ENCODE measurements around the gene CARF.
"Not testable (repeated sequence)": the region's sequence is repeated elsewhere in the genome, so short reads cannot be mapped to it uniquely, and the experiment has no call there.

Gene CARF

DNA sequence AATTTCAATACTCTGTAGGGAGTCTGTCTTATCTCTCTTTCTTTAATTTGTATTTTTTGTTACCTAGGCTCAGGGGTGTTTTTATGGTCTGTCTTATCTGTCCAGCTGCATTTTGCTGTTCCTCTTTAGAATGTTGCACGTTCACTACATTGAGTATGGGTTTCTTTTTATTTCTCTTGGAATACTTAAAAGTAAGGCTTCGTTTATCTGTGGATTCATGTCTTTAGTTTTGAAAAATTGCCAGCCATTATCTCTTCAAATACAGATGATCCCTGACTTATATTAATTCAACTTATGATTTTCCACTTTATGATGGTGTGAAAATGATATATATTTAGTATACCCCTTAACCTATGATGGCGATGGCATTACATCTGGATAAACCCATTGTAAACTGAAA is 26.9 kb downstream of the CARF start:
- no peaks in the 10 kb centered on the region for H3K27me3 ChIP-seq (ENCODE audit: control insufficient read depth in 2 of 2, insufficient read depth in 2 of 2, low read length in 2 of 2)
- no peaks in the 10 kb centered on the region for H3K36me3 ChIP-seq (ENCODE audit: control insufficient read depth in 2 of 2, insufficient read depth in 2 of 2, low read length in 2 of 2)
- H3K4me1 ChIP-seq (ENCODE audit: control insufficient read depth in 2 of 2, insufficient read depth in 2 of 2, low read length in 2 of 2) = no peaks in the 10 kb centered on the region
- no peaks in the 10 kb centered on the region for H3K9me3 ChIP-seq (ENCODE audit: control insufficient read depth in 2 of 2, low read length in 2 of 2)
- no peak overlapping the region for H3K4me3 ChIP-seq (ENCODE audit: low read length in 2 of 2)
- H3K27ac ChIP-seq (ENCODE audit: low read depth in 2 of 2, low read length in 2 of 2) = no peak overlapping the region
- no peak overlapping the region for H3K9ac ChIP-seq (ENCODE audit: low read depth in 1 of 2, low read length in 2 of 2)

DNA sequence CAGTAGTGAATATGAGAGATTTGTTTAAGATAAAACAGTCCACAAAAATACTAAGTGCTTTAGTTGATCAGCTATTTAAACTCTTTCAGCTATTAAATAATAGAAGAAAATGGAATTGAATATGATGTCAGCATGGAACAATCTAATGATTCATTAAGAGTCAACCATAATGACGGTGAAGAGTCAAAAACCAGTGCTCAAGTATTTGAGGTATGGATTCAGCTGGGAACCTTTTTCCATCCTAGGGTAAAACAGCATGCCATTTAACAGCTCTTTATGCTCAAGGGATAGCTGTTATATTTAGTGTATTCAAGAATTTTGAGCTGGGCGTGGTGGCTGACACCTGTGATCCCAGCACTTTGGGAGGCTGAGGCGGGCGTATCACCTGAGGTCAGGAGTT is 29.7 kb downstream of the CARF start:
- peaks cover 0 to 6% of the 10 kb centered on the region in 2 donors for H3K36me3 ChIP-seq (ENCODE audit: control insufficient read depth in 2 of 2, insufficient read depth in 2 of 2, low read length in 2 of 2)

GRCh38 chr2:202944408-202944807 is 32.3 kb downstream of the CARF start:
- Histone ChIP-seq H3K27me3 (ENCODE audit: control insufficient read depth in 2 of 2, insufficient read depth in 2 of 2, low read length in 2 of 2) (no peaks in the 10 kb centered on the region), H3K4me1 (ENCODE audit: control insufficient read depth in 2 of 2, insufficient read depth in 2 of 2, low read length in 2 of 2) (no peaks in the 10 kb centered on the region), H3K9me3 (ENCODE audit: control insufficient read depth in 2 of 2, low read length in 2 of 2) (peaks cover 0 to 7% of the 10 kb centered on the region in 2 donors), H3K9ac (ENCODE audit: low read depth in 1 of 2, low read length in 2 of 2) (no peak overlapping the region), H3K36me3 (ENCODE audit: control insufficient read depth in 2 of 2, insufficient read depth in 2 of 2, low read length in 2 of 2) (peaks cover 0 to 6% of the 10 kb centered on the region in 2 donors), H3K27ac (ENCODE audit: low read depth in 2 of 2, low read length in 2 of 2) (no peak overlapping the region), H3K4me3 (ENCODE audit: low read length in 2 of 2) (no peak overlapping the region)

More for the DNA sequence above, 29.7 kb downstream of the CARF start:
- H3K9me3 ChIP-seq (ENCODE audit: control insufficient read depth in 2 of 2, low read length in 2 of 2) = peaks cover 0 to 7% of the 10 kb centered on the region in 2 donors
- H3K27ac ChIP-seq (ENCODE audit: low read depth in 2 of 2, low read length in 2 of 2) = no peak overlapping the region
- no peak overlapping the region for H3K9ac ChIP-seq (ENCODE audit: low read depth in 1 of 2, low read length in 2 of 2)
- no peak overlapping the region for H3K4me3 ChIP-seq (ENCODE audit: low read length in 2 of 2)
- no peaks in the 10 kb centered on the region for H3K4me1 ChIP-seq (ENCODE audit: control insufficient read depth in 2 of 2, insufficient read depth in 2 of 2, low read length in 2 of 2)
- no peaks in the 10 kb centered on the region for H3K27me3 ChIP-seq (ENCODE audit: control insufficient read depth in 2 of 2, insufficient read depth in 2 of 2, low read length in 2 of 2)

DNA sequence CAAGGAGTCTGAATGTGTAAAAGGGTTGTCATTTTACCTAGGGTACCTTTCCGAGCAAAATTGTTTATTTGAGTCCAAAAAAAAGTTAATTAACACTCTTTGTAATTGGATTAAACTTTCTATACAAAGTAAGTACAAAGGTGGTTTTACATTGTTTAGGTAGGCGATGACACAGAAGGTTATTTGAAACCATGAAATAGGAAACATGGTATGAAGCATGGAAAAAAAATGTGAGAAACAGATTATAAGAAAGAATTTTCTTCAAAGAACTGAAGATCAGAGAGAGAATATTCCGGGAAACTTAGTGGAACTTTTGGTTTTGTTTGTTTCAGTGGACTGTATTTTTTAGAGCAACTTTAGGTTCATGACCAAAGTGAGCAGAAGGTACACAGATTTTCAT is 32.7 kb downstream of the CARF start:
- Histone ChIP-seq H3K9me3 (ENCODE audit: control insufficient read depth in 2 of 2, low read length in 2 of 2) (peaks cover 0 to 7% of the 10 kb centered on the region in 2 donors), H3K27me3 (ENCODE audit: control insufficient read depth in 2 of 2, insufficient read depth in 2 of 2, low read length in 2 of 2) (no peaks in the 10 kb centered on the region), H3K27ac (ENCODE audit: low read depth in 2 of 2, low read length in 2 of 2) (no peak overlapping the region), H3K4me1 (ENCODE audit: control insufficient read depth in 2 of 2, insufficient read depth in 2 of 2, low read length in 2 of 2) (no peaks in the 10 kb centered on the region), H3K36me3 (ENCODE audit: control insufficient read depth in 2 of 2, insufficient read depth in 2 of 2, low read length in 2 of 2) (peaks cover 0 to 6% of the 10 kb centered on the region in 2 donors), H3K4me3 (ENCODE audit: low read length in 2 of 2) (no peak overlapping the region), H3K9ac (ENCODE audit: low read depth in 1 of 2, low read length in 2 of 2) (no peak overlapping the region)

GRCh38 chr2:202945497-202945896 is 33.4 kb downstream of the CARF start:
- Histone ChIP-seq H3K9me3 (ENCODE audit: control insufficient read depth in 2 of 2, low read length in 2 of 2) (peaks cover 0 to 7% of the 10 kb centered on the region in 2 donors), H3K9ac (ENCODE audit: low read depth in 1 of 2, low read length in 2 of 2) (no peak overlapping the region), H3K27me3 (ENCODE audit: control insufficient read depth in 2 of 2, insufficient read depth in 2 of 2, low read length in 2 of 2) (no peaks in the 10 kb centered on the region), H3K4me1 (ENCODE audit: control insufficient read depth in 2 of 2, insufficient read depth in 2 of 2, low read length in 2 of 2) (no peaks in the 10 kb centered on the region), H3K36me3 (ENCODE audit: control insufficient read depth in 2 of 2, insufficient read depth in 2 of 2, low read length in 2 of 2) (peaks cover 0 to 6% of the 10 kb centered on the region in 2 donors), H3K27ac (ENCODE audit: low read depth in 2 of 2, low read length in 2 of 2) (no peak overlapping the region), H3K4me3 (ENCODE audit: low read length in 2 of 2) (no peak overlapping the region)

- H3K4me1 ChIP-seq (ENCODE audit: control insufficient read depth in 2 of 2, insufficient read depth in 2 of 2, low read length in 2 of 2); H3K27me3 ChIP-seq (ENCODE audit: control insufficient read depth in 2 of 2, insufficient read depth in 2 of 2, low read length in 2 of 2); H3K9ac ChIP-seq (ENCODE audit: low read depth in 1 of 2, low read length in 2 of 2); H3K9me3 ChIP-seq (ENCODE audit: control insufficient read depth in 2 of 2, low read length in 2 of 2); H3K36me3 ChIP-seq (ENCODE audit: control insufficient read depth in 2 of 2, insufficient read depth in 2 of 2, low read length in 2 of 2); H3K27ac ChIP-seq (ENCODE audit: low read depth in 2 of 2, low read length in 2 of 2); H3K4me3 ChIP-seq (ENCODE audit: low read length in 2 of 2): not testable (repeated sequence)
These were observed 37.3 kb downstream of the CARF start for GRCh38 chr2:202949333-202949732.

DNA sequence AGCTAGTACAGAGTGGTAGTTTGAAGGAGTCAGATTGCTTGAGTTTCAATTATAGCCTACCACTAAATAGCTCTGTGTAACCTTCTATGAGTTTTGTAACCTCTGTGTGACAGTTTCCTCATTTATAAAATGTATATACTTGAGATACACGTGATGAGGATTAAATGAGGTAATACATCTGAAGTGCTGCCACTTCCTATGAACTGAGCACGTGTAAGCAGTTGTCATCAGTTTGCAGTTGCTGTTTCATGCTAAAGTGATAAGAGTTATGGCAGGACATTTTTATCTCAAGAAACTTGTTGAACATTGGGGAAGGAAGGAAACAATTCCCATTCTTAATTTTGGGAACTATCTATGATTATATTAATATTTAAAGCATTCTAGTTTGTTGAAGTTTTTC is 38.5 kb downstream of the CARF start:
- no peaks in the 10 kb centered on the region for H3K27me3 ChIP-seq (ENCODE audit: control insufficient read depth in 2 of 2, insufficient read depth in 2 of 2, low read length in 2 of 2)
- no peaks in the 10 kb centered on the region for H3K4me1 ChIP-seq (ENCODE audit: control insufficient read depth in 2 of 2, insufficient read depth in 2 of 2, low read length in 2 of 2)
- peaks cover 0 to 1% of the 10 kb centered on the region in 2 donors for H3K9me3 ChIP-seq (ENCODE audit: control insufficient read depth in 2 of 2, low read length in 2 of 2)
- no peak overlapping the region for H3K27ac ChIP-seq (ENCODE audit: low read depth in 2 of 2, low read length in 2 of 2)
- peaks cover 4 to 5% of the 10 kb centered on the region in 2 donors for H3K36me3 ChIP-seq (ENCODE audit: control insufficient read depth in 2 of 2, insufficient read depth in 2 of 2, low read length in 2 of 2)
- H3K4me3 ChIP-seq (ENCODE audit: low read length in 2 of 2) = no peak overlapping the region
- no peak overlapping the region for H3K9ac ChIP-seq (ENCODE audit: low read depth in 1 of 2, low read length in 2 of 2)

- Histone ChIP-seq H3K27me3 (ENCODE audit: control insufficient read depth in 2 of 2, insufficient read depth in 2 of 2, low read length in 2 of 2) (no peaks in the 10 kb centered on the region), H3K9me3 (ENCODE audit: control insufficient read depth in 2 of 2, low read length in 2 of 2) (no peaks in the 10 kb centered on the region), H3K36me3 (ENCODE audit: control insufficient read depth in 2 of 2, insufficient read depth in 2 of 2, low read length in 2 of 2) (peaks cover 0 to 2% of the 10 kb centered on the region in 2 donors), H3K4me1 (ENCODE audit: control insufficient read depth in 2 of 2, insufficient read depth in 2 of 2, low read length in 2 of 2) (no peaks in the 10 kb centered on the region), H3K9ac (ENCODE audit: low read depth in 1 of 2, low read length in 2 of 2) (no peak overlapping the region), H3K4me3 (ENCODE audit: low read length in 2 of 2) (no peak overlapping the region), H3K27ac (ENCODE audit: low read depth in 2 of 2, low read length in 2 of 2) (no peak overlapping the region)
These were observed 48.4 kb downstream of the CARF start for GRCh38 chr2:202960524-202960923.

GRCh38 chr2:202963712-202964111 is 51.6 kb downstream of the CARF start:
- Histone ChIP-seq H3K27ac (ENCODE audit: low read depth in 2 of 2, low read length in 2 of 2) (no peak overlapping the region), H3K9me3 (ENCODE audit: control insufficient read depth in 2 of 2, low read length in 2 of 2) (no peaks in the 10 kb centered on the region), H3K4me3 (ENCODE audit: low read length in 2 of 2) (no peak overlapping the region), H3K27me3 (ENCODE audit: control insufficient read depth in 2 of 2, insufficient read depth in 2 of 2, low read length in 2 of 2) (no peaks in the 10 kb centered on the region), H3K36me3 (ENCODE audit: control insufficient read depth in 2 of 2, insufficient read depth in 2 of 2, low read length in 2 of 2) (no peaks in the 10 kb centered on the region), H3K4me1 (ENCODE audit: control insufficient read depth in 2 of 2, insufficient read depth in 2 of 2, low read length in 2 of 2) (no peaks in the 10 kb centered on the region), H3K9ac (ENCODE audit: low read depth in 1 of 2, low read length in 2 of 2) (no peak overlapping the region)

DNA sequence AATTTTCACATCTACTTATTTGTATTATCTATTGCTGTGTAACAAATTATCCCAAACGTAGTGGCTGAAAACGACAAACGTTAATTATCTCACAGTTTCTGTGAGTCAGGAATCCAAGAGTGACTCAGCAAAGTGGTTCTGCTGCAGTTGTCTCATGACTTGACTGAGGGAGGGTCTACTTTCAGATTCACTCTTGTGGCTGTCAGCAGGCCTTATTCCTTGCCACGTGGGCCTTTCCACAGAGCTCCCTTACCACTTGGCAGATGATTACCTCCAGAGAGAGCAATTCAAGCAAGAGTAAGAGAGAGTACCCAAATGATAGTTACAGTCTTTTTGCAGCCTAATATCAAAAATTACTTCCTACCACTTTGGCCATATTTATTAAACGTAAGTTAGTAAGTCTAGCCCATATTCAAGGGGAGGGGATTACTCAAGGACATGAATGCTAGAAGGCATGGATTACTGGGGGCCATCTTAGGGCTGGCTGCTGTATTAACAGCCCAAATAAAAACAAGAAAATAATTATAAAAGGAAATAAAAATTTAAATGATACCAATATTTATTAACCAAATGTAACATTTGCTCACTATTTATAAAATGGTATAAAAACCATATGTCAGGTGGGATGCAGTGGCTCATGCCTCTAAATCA is 53.9 kb downstream of the CARF start:
- H3K4me1 ChIP-seq (ENCODE audit: control insufficient read depth in 2 of 2, insufficient read depth in 2 of 2, low read length in 2 of 2) = no peaks in the 10 kb centered on the region

DNA sequence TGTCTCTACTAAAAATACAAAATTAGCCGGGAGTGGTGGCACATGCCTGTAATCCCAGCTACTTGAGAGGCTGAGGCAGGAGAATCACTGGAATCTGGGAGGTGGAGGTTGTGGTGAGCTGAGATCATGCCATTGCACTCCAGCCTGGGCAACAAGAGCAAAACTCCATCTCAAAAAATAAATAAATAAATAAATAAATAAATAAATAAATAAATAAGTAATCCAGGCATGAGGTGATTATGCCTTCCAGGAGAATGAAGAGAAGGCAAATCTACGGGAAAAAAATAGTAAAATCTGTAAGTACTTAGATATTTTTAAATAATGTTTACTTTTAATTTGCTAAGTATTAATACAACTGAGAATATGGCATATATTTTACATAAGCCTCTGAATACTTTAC is 57.3 kb downstream of the CARF start:
- H3K9me3 ChIP-seq (ENCODE audit: control insufficient read depth in 2 of 2, low read length in 2 of 2); H3K27ac ChIP-seq (ENCODE audit: low read depth in 2 of 2, low read length in 2 of 2); H3K9ac ChIP-seq (ENCODE audit: low read depth in 1 of 2, low read length in 2 of 2); H3K4me3 ChIP-seq (ENCODE audit: low read length in 2 of 2); H3K27me3 ChIP-seq (ENCODE audit: control insufficient read depth in 2 of 2, insufficient read depth in 2 of 2, low read length in 2 of 2); H3K4me1 ChIP-seq (ENCODE audit: control insufficient read depth in 2 of 2, insufficient read depth in 2 of 2, low read length in 2 of 2); H3K36me3 ChIP-seq (ENCODE audit: control insufficient read depth in 2 of 2, insufficient read depth in 2 of 2, low read length in 2 of 2): not testable (repeated sequence)

More for the DNA sequence above, 53.9 kb downstream of the CARF start:
- no peak overlapping the region for H3K9ac ChIP-seq (ENCODE audit: low read depth in 1 of 2, low read length in 2 of 2)
- H3K27me3 ChIP-seq (ENCODE audit: control insufficient read depth in 2 of 2, insufficient read depth in 2 of 2, low read length in 2 of 2) = no peaks in the 10 kb centered on the region
- no peaks in the 10 kb centered on the region for H3K36me3 ChIP-seq (ENCODE audit: control insufficient read depth in 2 of 2, insufficient read depth in 2 of 2, low read length in 2 of 2)
- H3K4me3 ChIP-seq (ENCODE audit: low read length in 2 of 2) = no peak overlapping the region
- H3K9me3 ChIP-seq (ENCODE audit: control insufficient read depth in 2 of 2, low read length in 2 of 2) = no peaks in the 10 kb centered on the region
- no peak overlapping the region for H3K27ac ChIP-seq (ENCODE audit: low read depth in 2 of 2, low read length in 2 of 2)
